Muscle of arm (tissue), 12 donors: Measurements from ENCODE around the gene TGFBRAP1. TPM values are rescaled to one million over a fixed set of nuclear protein-coding genes. Genes with fewer than 3 reads are reported as not detected.
"Not testable (repeated sequence)": the region's sequence is repeated elsewhere in the genome, so short reads cannot be mapped to it uniquely, and the experiment has no call there.

ENCODE experiments used
- DNase-seq: peaks from one replicate; pipeline ENCODE4 v3.0.0-alpha.2; 2013
- polyA plus RNA-seq, 12 donors: library from polyadenylated mRNA; unstranded; fragments of 120-200 nt; gene quantifications; one replicate each; pipeline ENCODE4 v1.2.1, GENCODE V29; 2013; ENCODE audit not compliant: insufficient read length in 12 of 12

The TGFBRAP1 gene
- polyA plus RNA-seq, 12 donors: 7.5 to 11.4 (median 8.7) TPM; not detected in 1

DNA sequence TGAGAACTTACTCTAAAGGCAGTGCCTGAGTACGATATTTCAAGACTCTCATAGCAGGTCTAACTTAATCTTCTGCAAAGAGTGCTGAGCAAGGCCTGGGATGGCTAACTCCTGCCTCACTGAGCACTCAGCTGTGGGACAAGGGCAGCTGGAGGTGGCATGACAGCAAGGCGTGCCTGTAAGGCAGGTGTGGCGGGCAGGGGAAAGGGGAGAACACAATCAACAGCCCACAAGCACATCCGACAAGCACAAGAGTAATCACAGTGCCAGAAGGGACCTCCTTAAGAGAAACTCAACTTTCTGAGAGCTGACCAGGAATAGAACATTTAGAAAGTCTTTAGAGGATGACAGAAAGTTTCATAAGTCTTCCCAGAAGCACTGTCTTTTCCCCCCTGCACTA, 46.0 kb downstream of the TGFBRAP1 start:
- DNase-seq: no peak

- no peak for DNase-seq
These were observed 49.3 kb downstream of the TGFBRAP1 start for GRCh38 chr2:105280281-105280680.

DNA sequence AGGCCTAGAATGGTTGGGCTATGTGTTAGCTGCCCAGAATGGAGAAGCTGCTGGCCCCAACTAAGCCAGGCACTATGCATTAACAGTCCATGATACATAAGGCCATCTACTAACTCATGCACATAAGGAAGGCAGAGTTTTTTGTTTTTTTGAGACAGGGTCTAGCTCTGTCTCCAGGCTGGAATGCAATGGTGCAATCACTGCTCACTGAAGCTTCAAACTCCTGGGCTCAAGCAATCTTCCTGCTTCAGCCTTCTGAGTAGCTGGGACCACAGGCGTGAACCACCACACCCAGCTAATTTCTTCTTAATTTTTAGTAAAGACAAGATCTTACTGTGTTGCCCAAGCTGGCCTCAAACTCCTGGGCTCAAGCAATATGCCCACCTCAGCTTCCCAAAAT, 50.4 kb downstream of the TGFBRAP1 start:
- DNase-seq: no peak

GRCh38 chr2:105278654-105279053, 50.9 kb downstream of the TGFBRAP1 start:
- no peak for DNase-seq

DNA sequence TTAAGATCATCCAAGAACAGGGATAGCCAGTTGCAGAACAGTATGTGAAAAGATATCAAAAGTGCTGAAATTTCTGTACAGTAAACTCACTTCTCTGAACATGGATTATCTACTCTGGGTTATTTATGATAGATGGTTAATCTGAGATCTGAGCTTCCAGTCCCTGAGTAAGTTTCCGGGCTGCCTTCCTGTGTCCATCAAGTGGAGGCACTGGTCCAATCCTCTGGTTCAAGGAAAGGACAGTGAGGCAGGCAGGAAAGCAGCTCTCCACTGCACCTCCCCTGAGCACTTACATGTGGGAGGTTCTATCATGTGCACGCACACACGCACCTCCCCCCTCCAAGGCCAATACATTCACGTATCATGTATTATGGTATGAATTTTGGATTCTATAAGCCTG, 55.5 kb downstream of the TGFBRAP1 start:
- peak; percentile 14 for DNase-seq

DNA sequence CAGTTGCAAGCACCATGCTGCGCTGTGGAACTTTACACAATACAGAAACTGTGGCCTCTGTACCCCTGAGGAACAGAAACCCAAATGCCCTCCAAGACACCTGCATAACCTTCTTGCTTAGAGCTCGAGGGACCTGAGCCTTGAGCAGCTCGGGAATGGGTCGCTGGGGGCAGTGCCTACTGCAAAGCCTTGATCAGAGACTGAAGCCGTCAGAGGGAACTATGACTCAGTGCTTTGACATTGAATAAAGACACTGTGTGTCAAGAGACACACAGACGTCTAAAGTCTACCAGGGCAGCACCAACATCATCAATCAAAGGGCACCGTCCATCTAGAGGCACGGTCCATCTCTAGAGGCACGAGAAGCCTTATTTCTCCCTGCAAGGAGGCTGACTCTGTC, 57.4 kb downstream of the TGFBRAP1 start:
- no peak for DNase-seq

DNA sequence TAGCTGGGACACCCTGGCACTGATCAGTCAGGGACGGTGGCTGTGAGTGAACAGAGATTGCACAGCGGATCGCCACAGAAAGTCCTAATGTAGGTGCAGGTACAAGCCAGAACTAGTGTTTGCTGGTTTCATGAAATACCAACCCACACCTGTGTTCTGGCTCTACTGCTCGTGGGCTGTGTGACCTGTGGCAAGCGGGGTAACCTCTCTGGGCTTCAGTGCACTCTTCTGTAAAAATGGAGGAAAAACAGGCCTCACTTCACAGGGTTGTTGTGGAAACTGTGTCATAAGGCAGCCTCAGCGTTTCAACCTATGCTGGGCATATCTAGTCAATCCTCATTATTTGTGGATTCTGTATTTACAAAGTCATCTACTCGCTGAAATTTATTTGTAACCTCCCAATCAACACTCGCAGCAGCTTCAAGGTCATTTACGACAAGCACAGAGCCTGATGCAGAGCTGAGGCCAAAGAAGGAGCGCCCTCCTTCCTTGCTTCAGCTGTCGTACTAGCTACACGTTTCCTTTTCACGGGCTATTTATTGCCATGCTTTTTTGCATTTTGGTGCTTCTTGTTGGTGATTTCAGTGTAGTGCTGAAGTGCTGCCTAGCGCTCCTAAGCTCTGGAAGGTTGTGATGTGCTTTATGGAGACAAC, 58.0 kb downstream of the TGFBRAP1 start:
- no peak for DNase-seq

DNA sequence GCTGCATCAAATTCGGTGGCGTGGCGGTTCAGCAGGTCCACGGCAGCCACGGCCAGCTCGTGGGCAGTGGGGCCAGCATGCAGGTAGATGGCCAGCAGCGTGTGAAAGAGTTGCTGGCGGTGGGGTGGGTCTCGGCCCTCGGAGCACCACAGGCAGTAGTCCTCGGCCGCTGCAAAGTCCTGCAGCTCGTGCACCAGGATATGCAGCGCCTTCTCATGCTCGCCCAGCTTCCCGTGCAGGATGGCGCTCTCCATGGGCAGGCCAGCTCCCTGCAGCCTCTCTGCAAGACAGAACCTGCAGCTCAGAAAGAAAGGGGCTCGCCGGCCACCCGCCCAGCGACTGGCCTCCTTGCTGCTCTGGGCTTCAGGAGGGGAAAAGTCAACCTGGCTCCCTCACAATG, 60.1 kb downstream of the TGFBRAP1 start:
- DNase-seq: no peak

DNA sequence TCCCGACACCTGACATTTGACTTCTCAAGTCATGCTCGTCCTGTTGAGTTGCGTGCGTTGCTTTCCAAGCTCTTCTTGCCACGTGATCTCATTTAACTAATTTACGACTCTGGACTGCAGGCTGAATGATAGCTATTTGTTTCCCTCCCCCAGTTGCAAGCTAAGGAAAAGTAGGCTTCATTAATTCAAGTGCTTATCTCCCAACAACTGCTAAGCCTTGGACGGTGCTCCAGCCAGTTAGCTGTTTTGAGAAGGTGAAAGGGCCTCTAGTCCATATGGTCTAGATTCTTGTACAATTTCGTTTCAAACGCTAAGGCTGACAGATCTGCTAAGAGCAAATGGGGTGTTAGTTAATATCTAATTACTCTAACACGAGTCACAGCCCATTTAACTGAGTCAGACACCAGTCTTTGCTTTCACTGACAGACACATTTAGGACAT, 66.9 kb downstream of the TGFBRAP1 start:
- no peak for DNase-seq

DNA sequence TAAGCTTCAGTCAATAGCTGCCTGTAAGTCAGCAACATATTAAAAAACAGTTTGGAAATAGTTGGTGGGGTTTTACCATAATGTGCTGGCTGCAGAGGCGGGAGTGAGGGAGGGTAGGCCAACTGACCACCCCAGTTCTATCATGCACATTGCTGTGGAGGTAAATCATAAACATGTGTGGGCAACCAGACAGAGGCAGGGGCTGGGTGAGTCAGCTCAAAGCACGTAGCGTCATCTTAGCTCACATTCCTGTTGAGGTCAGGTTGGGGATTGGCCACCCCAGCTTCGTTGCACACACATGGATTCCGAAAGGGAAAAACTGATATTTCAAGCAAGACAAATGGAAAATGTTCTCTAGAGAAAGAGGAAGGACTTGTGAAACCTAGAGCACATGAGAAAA, 68.5 kb downstream of the TGFBRAP1 start:
- DNase-seq: peak; percentile 13

GRCh38 chr2:105258835-105259350, 70.6 kb downstream of the TGFBRAP1 start:
- no peak for DNase-seq

DNA sequence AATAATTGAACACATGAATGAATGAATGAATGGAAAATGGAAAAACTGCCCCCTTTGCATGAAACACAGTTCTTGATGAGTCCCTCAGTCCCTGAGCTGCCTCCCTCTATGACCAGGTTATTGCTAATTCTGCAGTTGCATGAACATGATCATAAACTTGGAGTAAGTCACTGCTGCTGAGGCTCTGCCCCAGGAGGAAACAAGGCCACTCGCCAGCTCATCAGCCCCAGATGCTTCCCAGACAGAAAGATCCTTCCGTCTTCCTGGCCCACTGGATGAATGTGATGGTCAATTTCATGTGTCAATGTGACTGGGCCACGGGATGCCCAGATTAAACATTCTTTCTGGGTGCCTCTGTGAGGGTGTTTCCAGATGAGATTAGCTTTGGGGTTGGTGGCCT, 71.6 kb downstream of the TGFBRAP1 start:
- DNase-seq: no peak

DNA sequence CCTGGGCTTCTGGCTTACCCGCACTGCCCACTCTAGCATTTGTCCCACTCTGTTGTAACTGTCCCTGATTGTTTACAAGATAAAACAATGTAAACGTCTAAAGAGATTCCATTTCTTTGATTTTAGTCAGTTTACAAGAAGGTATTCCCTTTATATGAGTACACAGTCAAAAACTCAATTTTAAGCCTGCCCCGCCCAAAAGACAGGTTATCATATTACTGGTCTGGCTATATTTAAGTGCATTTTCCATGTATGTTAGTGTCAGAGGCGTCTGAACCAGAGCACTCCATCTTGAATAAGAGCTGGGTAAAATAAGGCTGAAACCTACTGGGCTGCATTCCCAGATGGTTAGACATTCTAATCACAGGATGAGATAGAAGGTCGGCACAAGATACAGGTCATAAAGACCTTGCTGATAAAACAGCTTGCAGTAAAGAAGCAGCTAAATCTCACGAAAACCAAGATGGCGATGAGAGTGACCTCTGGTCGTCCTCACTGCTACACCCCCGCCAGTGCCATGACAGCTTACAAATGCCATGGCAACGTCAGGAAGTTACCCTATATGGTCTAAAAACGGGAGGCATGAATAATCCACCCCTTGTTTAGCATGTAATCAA, 73.0 kb downstream of the TGFBRAP1 start:
- DNase-seq: no peak

DNA sequence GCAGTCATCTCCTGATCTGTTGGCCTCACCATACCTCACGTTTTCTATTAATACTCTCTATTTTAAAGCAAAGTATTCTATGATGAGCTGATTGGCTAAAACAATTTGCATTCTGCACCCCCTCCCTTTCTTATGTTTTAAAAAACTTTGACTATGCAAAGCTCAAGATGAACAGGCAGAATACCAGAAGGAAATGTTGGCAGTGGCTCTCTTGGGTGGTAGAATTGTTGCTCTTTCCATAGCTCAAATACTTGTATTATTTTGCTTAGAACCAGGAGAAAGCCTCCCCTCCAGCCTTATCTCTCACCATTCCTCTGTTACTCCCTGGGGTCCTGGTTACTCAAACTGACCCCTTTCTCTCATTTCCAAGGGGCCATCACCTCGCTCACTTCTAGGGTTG, 73.6 kb downstream of the TGFBRAP1 start:
- DNase-seq: no peak

- DNase-seq: no peak
These were observed 74.9 kb downstream of the TGFBRAP1 start for GRCh38 chr2:105254531-105255210.

DNA sequence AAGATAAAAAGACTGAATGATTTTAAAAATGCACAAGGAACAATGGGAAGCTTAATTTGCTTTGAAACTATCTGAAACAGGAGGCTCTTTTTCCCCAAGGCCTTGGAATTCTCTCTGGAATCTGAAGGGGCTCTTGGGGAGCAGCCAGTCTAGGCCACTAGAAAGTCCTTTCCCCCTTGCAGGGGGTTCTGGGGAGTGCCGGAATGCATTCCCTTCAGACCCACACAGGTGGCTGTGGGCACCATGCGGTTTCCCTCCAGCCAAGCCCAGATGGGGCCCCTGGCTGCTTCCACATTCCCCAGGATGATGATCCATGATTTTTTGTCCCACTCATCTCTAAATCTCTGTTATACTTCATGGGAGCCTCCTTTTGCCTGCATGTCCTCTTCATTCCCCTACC, 77.3 kb downstream of the TGFBRAP1 start:
- no peak for DNase-seq

DNA sequence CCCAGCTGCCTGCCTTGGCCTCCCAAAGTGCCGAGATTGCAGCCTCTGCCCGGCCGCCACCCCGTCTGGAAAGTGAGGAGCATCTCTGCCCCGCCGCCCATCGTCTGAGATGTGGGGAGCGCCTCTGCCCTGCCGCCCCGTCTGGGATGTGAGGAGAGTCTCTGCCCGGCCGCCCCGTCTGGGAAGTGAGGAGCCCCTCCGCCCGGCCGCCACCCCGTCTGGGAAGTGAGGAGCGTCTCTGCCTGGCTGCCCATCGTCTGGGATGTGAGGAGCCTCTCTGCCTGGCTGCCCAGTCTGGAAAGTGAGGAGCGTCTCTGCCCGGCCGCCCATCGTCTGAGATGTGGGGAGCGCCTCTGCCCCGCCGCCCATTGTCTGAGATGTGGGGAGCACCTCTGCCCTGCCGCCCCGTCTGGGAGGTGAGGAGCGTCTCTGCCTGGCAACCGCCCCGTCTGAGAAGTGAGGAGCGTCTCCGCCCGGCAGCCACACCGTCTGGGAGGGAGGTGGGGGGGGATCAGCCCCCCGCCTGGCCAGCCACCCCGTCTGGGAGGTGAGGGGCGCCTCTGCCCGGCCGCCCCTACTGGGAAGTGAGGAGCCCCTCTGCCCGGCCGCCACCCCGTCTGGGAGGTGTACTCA, 78.4 kb downstream of the TGFBRAP1 start:
- DNase-seq: not testable (repeated sequence)

DNA sequence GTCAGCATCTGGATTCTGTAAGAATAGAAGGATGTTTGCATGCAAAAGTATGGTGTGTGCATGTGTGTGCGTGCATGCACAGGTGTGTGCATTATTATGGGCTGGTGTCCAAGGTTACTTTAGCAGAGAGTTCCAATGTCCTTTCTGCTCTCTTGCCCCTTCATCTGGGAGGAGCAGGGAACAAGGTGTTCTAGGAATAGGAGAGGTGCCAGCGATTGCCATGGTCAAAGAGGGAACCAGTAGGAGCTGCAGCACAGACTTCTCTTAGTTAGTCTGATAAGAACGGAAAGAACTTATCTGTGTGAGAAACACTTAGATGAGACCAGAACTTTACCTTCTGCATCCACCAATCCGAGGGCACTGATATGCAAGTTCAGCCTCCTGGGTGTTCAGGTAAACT, 79.6 kb downstream of the TGFBRAP1 start:
- no peak for DNase-seq

- DNase-seq: no peak
These were observed 80.4 kb downstream of the TGFBRAP1 start for GRCh38 chr2:105249181-105249580.

DNA sequence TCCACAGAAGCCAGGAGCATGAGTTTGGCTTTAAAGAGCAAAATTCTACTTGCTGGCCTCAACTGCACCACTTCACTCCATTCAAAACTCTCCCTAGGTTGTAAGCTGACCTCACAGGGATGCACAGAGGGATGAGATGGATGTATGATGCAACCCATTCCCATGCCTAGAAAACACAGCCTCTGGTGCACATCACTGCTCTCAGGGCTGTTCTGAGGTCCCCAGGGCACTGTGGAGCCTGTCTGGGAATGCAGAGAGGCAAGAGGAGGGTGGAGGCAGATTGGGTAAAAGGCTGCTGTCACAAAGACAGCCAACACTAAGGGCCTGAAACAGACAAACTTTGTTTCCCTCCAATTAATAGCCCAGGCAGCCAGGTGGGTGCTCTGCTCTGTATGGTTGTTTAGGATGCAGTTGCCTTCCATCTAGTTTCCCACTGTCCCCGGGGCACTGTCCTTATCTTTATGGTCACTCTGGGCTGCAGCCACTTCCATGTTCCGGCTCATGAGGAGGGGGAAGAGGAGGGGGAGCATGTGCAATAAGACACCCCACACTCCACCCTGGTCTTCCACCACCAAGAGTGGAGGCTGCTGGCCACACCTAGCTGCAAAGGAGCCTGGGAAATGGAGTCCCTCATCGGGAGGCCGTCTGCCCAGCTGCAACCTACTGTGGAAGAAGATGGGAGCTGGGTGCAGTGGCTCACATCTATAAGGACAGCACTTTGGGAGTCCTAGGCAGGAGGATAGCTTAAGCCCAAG, 81.0 kb downstream of the TGFBRAP1 start:
- no peak for DNase-seq

DNA sequence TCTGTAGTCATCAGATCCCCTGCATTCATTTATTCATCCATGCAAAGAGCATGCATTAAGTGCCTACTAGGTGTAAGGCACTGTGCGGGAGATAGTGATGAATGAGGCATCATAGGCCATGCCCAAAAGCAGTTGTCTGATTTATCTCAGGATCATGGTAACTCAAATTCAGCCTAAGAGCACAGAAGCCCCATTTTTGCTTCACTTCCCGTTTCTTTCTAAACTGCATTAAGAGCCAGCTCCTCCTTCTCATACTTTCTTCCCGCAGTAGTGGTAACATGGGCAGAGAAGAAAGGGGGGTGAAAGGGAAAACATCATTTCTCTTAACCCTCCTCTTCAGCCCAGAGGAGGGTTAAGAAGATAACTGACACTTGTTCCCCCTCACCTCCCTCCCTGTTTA, 85.1 kb downstream of the TGFBRAP1 start:
- DNase-seq: no peak

GRCh38 chr2:105243961-105244360, 85.6 kb downstream of the TGFBRAP1 start:
- no peak for DNase-seq
